ENCODE results near the gene PRCC. TPM values are rescaled to one million over a fixed set of nuclear protein-coding genes. Genes with fewer than 3 reads are reported as not detected.

Gene PRCC
- total RNA-seq, 2 donors from 2014 or later = 22.9 to 34.5 TPM

GRCh38 chr1:156816561-156817328, 49.4 kb downstream of the PRCC start, which contains the start of gene SH2D2A:
Gene SH2D2A, minus strand, starts transcription at chr1:156816848. Its CDS starts 140 bp downstream, at chr1:156816708.
- H3K27me3 ChIP-seq (replicated peaks; ENCODE audit: insufficient read depth) = no peaks in the 10 kb centered on the region
- H3K4me3 ChIP-seq = peak within 1 kb of the TSS; percentile 33
- no peaks in the 10 kb centered on the region for H3K36me3 ChIP-seq
- TF ChIP-seq, protein P1, sequence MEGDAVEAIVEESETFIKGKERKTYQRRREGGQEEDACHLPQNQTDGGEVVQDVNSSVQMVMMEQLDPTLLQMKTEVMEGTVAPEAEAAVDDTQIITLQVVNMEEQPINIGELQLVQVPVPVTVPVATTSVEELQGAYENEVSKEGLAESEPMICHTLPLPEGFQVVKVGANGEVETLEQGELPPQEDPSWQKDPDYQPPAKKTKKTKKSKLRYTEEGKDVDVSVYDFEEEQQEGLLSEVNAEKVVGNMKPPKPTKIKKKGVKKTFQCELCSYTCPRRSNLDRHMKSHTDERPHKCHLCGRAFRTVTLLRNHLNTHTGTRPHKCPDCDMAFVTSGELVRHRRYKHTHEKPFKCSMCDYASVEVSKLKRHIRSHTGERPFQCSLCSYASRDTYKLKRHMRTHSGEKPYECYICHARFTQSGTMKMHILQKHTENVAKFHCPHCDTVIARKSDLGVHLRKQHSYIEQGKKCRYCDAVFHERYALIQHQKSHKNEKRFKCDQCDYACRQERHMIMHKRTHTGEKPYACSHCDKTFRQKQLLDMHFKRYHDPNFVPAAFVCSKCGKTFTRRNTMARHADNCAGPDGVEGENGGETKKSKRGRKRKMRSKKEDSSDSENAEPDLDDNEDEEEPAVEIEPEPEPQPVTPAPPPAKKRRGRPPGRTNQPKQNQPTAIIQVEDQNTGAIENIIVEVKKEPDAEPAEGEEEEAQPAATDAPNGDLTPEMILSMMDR (IDR thresholded peaks at IDR 0.05) = no peak
- H3K4me1 ChIP-seq (ENCODE audit: control insufficient read depth in 1 of 2, low read depth in 2 of 2) = peaks cover 8 to 15% of the 10 kb centered on the region in 2 donors
- H3K27ac ChIP-seq = peak within 1 kb of the TSS in 1 of 2 donors; percentile 6
- no peak for DNase-seq (ENCODE audit: low spot score)
- no peak for ATAC-seq (ENCODE audit: insufficient number of reproducible peaks, low FRiP score, low read depth)
- H3K9me3 ChIP-seq = no peaks in the 10 kb centered on the region

DNA sequence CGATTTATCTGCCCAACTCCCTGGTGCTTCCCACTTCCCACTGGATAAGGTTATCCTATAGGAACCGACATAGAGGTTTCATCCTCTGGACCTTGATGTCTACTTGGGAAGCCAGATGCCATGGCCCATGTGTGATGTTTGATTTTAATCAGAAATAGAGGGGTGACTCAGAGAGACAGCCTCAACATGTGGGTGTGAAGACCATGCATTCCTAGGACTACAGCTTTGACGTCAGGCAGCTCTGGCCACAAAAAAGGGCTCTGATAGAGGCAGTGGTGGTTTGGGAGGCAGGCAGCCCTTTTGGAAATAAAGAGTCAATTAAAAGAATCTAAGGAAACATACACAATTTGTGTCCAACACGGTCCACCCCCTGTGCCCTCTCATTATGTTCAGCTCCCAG, 54.5 kb downstream of the PRCC start:
- no peak overlapping the region for H3K27ac ChIP-seq

DNA sequence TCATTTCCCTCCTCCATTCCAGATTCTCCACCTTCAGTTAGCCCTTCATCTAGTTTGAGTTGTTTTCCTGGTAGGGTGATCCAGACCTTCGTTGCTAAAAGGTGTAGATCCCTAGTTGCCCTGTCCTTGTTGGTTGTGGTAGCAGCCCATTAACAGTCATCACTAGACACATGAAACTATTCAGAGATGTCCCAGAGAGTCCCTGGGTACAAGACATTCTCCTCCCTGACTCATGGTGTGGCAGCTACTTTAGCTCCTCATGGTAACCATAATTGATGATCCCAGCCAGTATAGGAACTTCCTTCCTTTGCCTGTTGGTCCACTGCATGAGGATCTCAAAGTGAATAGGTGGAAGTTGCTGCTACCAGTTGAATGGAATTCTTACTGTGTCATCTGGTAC, 55.3 kb downstream of the PRCC start:
- Histone ChIP-seq H3K4me3 (no peak overlapping the region), H3K36me3 (no peaks in the 10 kb centered on the region), H3K4me1 (ENCODE audit: control insufficient read depth in 1 of 2, low read depth in 2 of 2) (no peaks in the 10 kb centered on the region), H3K9me3 (no peaks in the 10 kb centered on the region), H3K27ac (no peak overlapping the region), H3K27me3 (replicated peaks; ENCODE audit: insufficient read depth) (no peaks in the 10 kb centered on the region)
- DNase-seq (ENCODE audit: low spot score) (no peak), ATAC-seq (ENCODE audit: insufficient number of reproducible peaks, low FRiP score, low read depth) (no peak)
- TF ChIP-seq, protein P1 (IDR thresholded peaks at IDR 0.05) = no peak

More for the DNA sequence above, 54.5 kb downstream of the PRCC start:
- Histone ChIP-seq H3K9me3 (no peaks in the 10 kb centered on the region), H3K27me3 (replicated peaks; ENCODE audit: insufficient read depth) (no peaks in the 10 kb centered on the region), H3K4me3 (no peak overlapping the region), H3K4me1 (ENCODE audit: control insufficient read depth in 1 of 2, low read depth in 2 of 2) (no peaks in the 10 kb centered on the region), H3K36me3 (no peaks in the 10 kb centered on the region)
- TF ChIP-seq, protein P1 (IDR thresholded peaks at IDR 0.05) = no peak
- ATAC-seq (ENCODE audit: insufficient number of reproducible peaks, low FRiP score, low read depth) (no peak), DNase-seq (ENCODE audit: low spot score) (no peak)

- no peak for ATAC-seq (ENCODE audit: insufficient number of reproducible peaks, low FRiP score, low read depth)
- TF ChIP-seq, protein P1 (IDR thresholded peaks at IDR 0.05) = no peak
These were observed 56.0 kb downstream of the PRCC start for GRCh38 chr1:156823210-156823790.

DNA sequence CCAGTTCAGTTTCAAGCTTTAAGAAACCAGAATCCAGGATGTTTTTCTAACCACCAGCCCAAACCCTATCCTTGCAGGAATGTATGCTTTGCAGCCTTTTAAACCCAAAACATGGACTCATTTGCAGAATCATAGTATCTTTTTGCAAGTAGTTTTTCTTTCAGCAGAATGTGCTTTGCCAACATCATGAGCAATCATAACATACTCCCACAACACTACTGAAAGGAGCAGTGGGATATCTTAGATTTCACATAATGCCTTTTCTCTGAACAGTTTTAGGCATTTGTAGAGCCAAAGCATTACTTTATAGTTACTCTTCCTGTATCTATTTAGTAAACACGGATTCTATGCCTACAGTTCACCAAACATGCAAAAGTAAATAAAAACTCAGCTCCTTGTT, 59.3 kb downstream of the PRCC start:
- TF ChIP-seq, protein P1 (IDR thresholded peaks at IDR 0.05) = no peak
- Histone ChIP-seq H3K4me1 (ENCODE audit: control insufficient read depth in 1 of 2, low read depth in 2 of 2) (no peaks in the 10 kb centered on the region), H3K36me3 (no peaks in the 10 kb centered on the region), H3K27me3 (replicated peaks; ENCODE audit: insufficient read depth) (no peaks in the 10 kb centered on the region), H3K4me3 (no peak overlapping the region), H3K27ac (no peak overlapping the region), H3K9me3 (no peaks in the 10 kb centered on the region)
- DNase-seq (ENCODE audit: low spot score) = no peak
- ATAC-seq (ENCODE audit: insufficient number of reproducible peaks, low FRiP score, low read depth) = no peak

More at GRCh38 chr1:156823210-156823790, 56.0 kb downstream of the PRCC start:
- no peaks in the 10 kb centered on the region for H3K4me1 ChIP-seq (ENCODE audit: control insufficient read depth in 1 of 2, low read depth in 2 of 2)
- H3K27ac ChIP-seq = no peak overlapping the region
- no peak overlapping the region for H3K4me3 ChIP-seq
- no peaks in the 10 kb centered on the region for H3K27me3 ChIP-seq (replicated peaks; ENCODE audit: insufficient read depth)
- H3K9me3 ChIP-seq = no peaks in the 10 kb centered on the region
- no peak for DNase-seq (ENCODE audit: low spot score)
- no peaks in the 10 kb centered on the region for H3K36me3 ChIP-seq
